GM10847 (cell line): ENCODE data around the gene NCOA5.

ENCODE experiments used
- POLR2A ChIP-seq: IDR thresholded peaks from 2 replicates; pipeline ENCODE4 v1.6.1; 2011; ENCODE audit not compliant: insufficient read length; ENCODE audit errors: extremely low read depth

NCOA5 gene

GRCh38 chr20:46022411-46023147 lies 67.2 kb downstream of the NCOA5 start:
- TF ChIP-seq POLR2A, result no peak

- TF ChIP-seq POLR2A, result no peak
Observed at GRCh38 chr20:46021361-46022359, 68.1 kb downstream of the NCOA5 start.

- no peak for TF ChIP-seq POLR2A
Observed at GRCh38 chr20:46020555-46020954, 69.2 kb downstream of the NCOA5 start.

- TF ChIP-seq POLR2A, result no peak
Observed at GRCh38 chr20:46018611-46019010, 71.2 kb downstream of the NCOA5 start.

GRCh38 chr20:46018112-46018511 lies 71.7 kb downstream of the NCOA5 start:
- no peak for TF ChIP-seq POLR2A

GRCh38 chr20:46017272-46017671 lies 72.5 kb downstream of the NCOA5 start:
- no peak for TF ChIP-seq POLR2A

- TF ChIP-seq POLR2A, result no peak
Observed at GRCh38 chr20:46014517-46015396, 75.0 kb downstream of the NCOA5 start.

GRCh38 chr20:46013829-46014516 lies 75.8 kb downstream of the NCOA5 start:
- no peak for TF ChIP-seq POLR2A

- TF ChIP-seq POLR2A, result no peak
Observed at GRCh38 chr20:46013322-46013828, 76.4 kb downstream of the NCOA5 start.

- TF ChIP-seq POLR2A, result no peak
Observed at GRCh38 chr20:46012921-46013320, 76.8 kb downstream of the NCOA5 start.

- TF ChIP-seq POLR2A, result no peak
Observed at GRCh38 chr20:46011631-46012482, 77.9 kb downstream of the NCOA5 start.
